Spleen (tissue), 7 donors: ENCODE results near the gene IGSF9.

Experiments used
- CTCF ChIP-seq, 11 experiments: fragments of 200-600 bp in 7 of 11; fragments of 450-650 bp in 4 of 11; sonication (generic) in 4 of 11; IDR thresholded peaks in 8 of 11; conservative IDR thresholded peaks in 3 of 11; 1 replicate in 7 of 11; 2 replicates in 4 of 11; pipeline versions ENCODE4 v1.4.0 to v1.8.0; 2016 to 2021; ENCODE audit warnings: antibody characterized with exemption in 11 of 11, inconsistent platforms in 4 of 11, mild to moderate bottlenecking in 1 of 11
- POLR2A ChIP-seq, 3 donors: fragments of 450-650 bp; IDR thresholded peaks; one replicate each; pipeline ENCODE4 v1.5.1; 2017; ENCODE audit warnings: antibody characterized with exemption in 3 of 3, mild to moderate bottlenecking in 1 of 3
- POLR2AphosphoS5 ChIP-seq, 3 donors: sonication (generic); formaldehyde crosslinking; IDR thresholded peaks; one replicate each; pipeline ENCODE4 v1.5.1; 2017; ENCODE audit warnings: antibody characterized with exemption in 3 of 3
- donor health status: DM: no; HTN: no; CAD: no; lungs with moderate emphysema.
- donor health status: DM: no; HTN: no; CAD: no.
- donor health status: DM: no; HTN: no; CAD: no.

GRCh38 chr1:159949981-159950381 lies 4.6 kb upstream of the IGSF9 start:
- TF ChIP-seq CTCF (IDR thresholded peaks at IDR 0.05 in 8 of 11, conservative IDR thresholded peaks at IDR 0.05 in 3 of 11) (no peak), POLR2A (IDR thresholded peaks at IDR 0.05) (no peak), POLR2AphosphoS5 (IDR thresholded peaks at IDR 0.05) (no peak)
